Measurements from ENCODE around the gene FAM50A. TPM values are rescaled to one million over a fixed set of nuclear protein-coding genes. Genes with fewer than 3 reads are reported as not detected.
A peak's percentile ranks its signal among the peaks of the same experiment; 100 is the strongest.

FAM50A gene
- total RNA-seq, 1 donor from 2014 or later, result 92.2 TPM

DNA sequence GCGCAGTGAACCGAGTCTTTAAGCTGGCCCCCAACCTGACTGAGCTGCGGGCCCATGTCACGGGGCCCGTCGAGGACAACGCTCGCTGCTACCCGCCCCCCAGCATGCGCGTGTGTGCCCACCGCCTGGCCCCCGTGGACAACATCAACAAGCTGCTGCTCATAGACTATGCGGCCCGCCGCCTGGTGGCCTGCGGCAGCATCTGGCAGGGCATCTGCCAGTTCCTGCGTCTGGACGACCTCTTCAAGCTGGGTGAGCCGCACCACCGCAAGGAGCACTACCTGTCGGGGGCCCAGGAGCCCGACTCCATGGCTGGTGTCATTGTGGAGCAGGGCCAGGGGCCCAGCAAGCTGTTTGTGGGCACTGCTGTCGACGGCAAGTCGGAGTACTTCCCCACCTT lies 16.4 kb downstream of the FAM50A start:
- TF ChIP-seq, protein P1, sequence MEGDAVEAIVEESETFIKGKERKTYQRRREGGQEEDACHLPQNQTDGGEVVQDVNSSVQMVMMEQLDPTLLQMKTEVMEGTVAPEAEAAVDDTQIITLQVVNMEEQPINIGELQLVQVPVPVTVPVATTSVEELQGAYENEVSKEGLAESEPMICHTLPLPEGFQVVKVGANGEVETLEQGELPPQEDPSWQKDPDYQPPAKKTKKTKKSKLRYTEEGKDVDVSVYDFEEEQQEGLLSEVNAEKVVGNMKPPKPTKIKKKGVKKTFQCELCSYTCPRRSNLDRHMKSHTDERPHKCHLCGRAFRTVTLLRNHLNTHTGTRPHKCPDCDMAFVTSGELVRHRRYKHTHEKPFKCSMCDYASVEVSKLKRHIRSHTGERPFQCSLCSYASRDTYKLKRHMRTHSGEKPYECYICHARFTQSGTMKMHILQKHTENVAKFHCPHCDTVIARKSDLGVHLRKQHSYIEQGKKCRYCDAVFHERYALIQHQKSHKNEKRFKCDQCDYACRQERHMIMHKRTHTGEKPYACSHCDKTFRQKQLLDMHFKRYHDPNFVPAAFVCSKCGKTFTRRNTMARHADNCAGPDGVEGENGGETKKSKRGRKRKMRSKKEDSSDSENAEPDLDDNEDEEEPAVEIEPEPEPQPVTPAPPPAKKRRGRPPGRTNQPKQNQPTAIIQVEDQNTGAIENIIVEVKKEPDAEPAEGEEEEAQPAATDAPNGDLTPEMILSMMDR (IDR thresholded peaks at IDR 0.05), result no peak
- DNase-seq (ENCODE audit: extremely low spot score, unreplicated experiment), result no peak
- H3K27ac Mint-ChIP-seq (ENCODE audit: unreplicated experiment), result no peak overlapping the region
- no peaks in the 10 kb centered on the region for H3K27me3 Mint-ChIP-seq (ENCODE audit: unreplicated experiment)
- H3K4me1 Mint-ChIP-seq (ENCODE audit: unreplicated experiment), result peaks cover 14% of the 10 kb centered on the region
- peaks cover 10% of the 10 kb centered on the region for H3K36me3 Mint-ChIP-seq (ENCODE audit: unreplicated experiment)
- peak overlapping the region; percentile 83 for H3K4me3 Mint-ChIP-seq (ENCODE audit: unreplicated experiment)
- no peaks in the 10 kb centered on the region for H3K9me3 Mint-ChIP-seq (ENCODE audit: unreplicated experiment)

DNA sequence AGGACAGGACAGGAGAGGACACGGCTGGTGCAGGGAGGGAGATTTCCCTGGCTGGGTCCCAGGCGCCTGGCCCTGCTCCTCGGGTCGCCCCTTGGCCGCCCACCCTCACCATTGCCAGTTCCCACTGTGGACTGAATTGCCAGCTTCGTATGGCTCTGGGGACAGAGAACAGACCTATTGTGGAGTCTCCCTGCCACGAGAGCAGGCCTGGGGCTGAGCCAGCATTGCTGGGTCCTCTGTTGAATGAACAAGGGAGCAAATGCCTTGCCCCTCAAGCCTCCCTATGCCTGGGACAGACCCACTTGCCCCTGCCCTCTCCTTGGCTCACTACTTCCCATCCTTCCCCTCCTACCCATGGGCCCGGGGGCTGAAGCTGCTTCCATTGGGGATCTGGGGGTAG lies 18.5 kb downstream of the FAM50A start:
- peaks cover 10% of the 10 kb centered on the region for H3K36me3 Mint-ChIP-seq (ENCODE audit: unreplicated experiment)
- no peak overlapping the region for H3K4me3 Mint-ChIP-seq (ENCODE audit: unreplicated experiment)
- DNase-seq (ENCODE audit: extremely low spot score, unreplicated experiment), result no peak
- peaks cover 12% of the 10 kb centered on the region for H3K4me1 Mint-ChIP-seq (ENCODE audit: unreplicated experiment)
- no peak overlapping the region for H3K27ac Mint-ChIP-seq (ENCODE audit: unreplicated experiment)
- H3K9me3 Mint-ChIP-seq (ENCODE audit: unreplicated experiment), result no peaks in the 10 kb centered on the region
- TF ChIP-seq, protein P1 (IDR thresholded peaks at IDR 0.05), result no peak
- H3K27me3 Mint-ChIP-seq (ENCODE audit: unreplicated experiment), result no peaks in the 10 kb centered on the region

DNA sequence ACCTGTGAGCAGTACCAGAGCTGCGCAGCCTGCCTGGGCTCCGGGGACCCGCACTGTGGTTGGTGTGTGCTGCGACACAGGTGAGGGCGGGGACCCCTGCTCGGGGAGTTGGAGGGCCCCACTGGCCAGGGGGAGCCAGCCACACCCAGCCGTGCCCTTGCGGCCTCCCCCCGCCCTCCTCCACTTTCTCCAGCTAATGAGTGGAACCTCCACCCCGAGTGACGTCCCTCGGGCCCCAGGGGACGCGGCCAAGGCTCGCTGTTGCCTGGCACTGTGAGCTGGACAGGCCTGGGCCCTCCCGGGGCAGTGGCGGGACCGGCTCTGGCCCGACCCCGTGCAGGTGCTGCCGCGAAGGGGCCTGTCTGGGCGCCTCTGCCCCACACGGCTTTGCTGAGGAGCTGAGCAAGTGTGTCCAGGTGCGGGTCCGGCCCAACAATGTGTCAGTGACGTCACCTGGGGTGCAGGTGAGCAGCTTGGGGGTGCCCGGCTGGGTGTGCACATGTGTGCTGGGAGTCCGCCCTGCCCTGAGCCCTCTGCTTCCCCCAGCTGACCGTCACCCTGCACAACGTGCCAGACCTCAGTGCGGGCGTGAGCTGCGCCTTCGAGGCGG lies 19.8 kb downstream of the FAM50A start:
- DNase-seq (ENCODE audit: extremely low spot score, unreplicated experiment), result no peak
- no peak overlapping the region for H3K27ac Mint-ChIP-seq (ENCODE audit: unreplicated experiment)
- no peaks in the 10 kb centered on the region for H3K27me3 Mint-ChIP-seq (ENCODE audit: unreplicated experiment)
- no peak overlapping the region for H3K4me3 Mint-ChIP-seq (ENCODE audit: unreplicated experiment)
- peaks cover 11% of the 10 kb centered on the region for H3K4me1 Mint-ChIP-seq (ENCODE audit: unreplicated experiment)
- TF ChIP-seq, protein P1 (IDR thresholded peaks at IDR 0.05), result no peak
- H3K9me3 Mint-ChIP-seq (ENCODE audit: unreplicated experiment), result no peaks in the 10 kb centered on the region
- H3K36me3 Mint-ChIP-seq (ENCODE audit: unreplicated experiment), result peaks cover 9% of the 10 kb centered on the region

DNA sequence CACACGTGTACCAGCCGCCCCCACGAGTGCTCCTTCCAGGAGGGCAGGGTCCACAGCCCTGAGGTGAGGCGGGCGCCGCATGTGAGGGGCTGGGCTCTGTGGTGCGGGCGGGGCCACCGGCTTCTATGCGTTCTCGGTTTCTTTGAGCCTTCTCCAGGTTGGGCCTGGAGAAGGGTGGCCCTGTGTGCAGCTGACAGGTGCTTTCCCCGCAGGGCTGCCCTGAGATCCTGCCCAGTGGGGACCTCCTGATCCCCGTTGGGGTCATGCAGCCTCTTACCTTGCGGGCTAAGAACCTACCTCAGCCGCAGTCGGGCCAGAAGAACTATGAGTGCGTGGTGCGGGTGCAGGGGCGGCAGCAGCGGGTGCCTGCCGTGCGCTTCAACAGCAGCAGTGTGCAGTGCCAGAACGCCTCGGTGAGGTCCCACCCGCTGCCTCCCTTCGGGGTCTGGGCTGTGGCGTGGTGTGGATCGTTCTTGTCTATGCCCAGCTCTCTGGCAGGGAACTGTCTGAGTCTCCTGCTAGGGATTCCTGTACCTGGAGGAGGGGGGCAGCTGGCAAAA lies 20.9 kb downstream of the FAM50A start:
- Mint-ChIP-seq H3K27ac (ENCODE audit: unreplicated experiment) (no peak overlapping the region), H3K27me3 (ENCODE audit: unreplicated experiment) (no peaks in the 10 kb centered on the region), H3K9me3 (ENCODE audit: unreplicated experiment) (no peaks in the 10 kb centered on the region)

DNA sequence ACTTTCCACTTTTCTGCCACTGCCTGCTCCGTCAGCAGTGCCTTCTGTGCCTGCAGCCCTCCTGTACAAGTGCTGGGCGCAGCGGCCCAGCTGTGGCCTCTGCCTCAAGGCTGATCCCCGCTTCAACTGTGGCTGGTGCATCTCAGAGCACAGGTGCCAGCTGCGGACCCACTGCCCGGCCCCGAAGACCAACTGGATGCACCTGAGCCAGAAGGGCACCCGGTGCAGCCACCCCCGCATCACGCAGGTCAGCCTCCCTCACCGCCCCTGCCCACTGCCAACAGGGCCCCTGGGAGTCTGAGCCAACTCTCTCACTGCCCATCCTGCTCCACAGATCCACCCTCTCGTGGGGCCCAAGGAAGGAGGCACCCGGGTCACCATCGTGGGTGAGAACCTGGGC lies 21.7 kb downstream of the FAM50A start:
- Mint-ChIP-seq H3K36me3 (ENCODE audit: unreplicated experiment) (peaks cover 16% of the 10 kb centered on the region), H3K4me1 (ENCODE audit: unreplicated experiment) (peaks cover 2% of the 10 kb centered on the region), H3K27ac (ENCODE audit: unreplicated experiment) (no peak overlapping the region), H3K9me3 (ENCODE audit: unreplicated experiment) (no peaks in the 10 kb centered on the region), H3K27me3 (ENCODE audit: unreplicated experiment) (no peaks in the 10 kb centered on the region), H3K4me3 (ENCODE audit: unreplicated experiment) (no peak overlapping the region)
- no peak for DNase-seq (ENCODE audit: extremely low spot score, unreplicated experiment)
- TF ChIP-seq, protein P1 (IDR thresholded peaks at IDR 0.05), result no peak

More for the DNA sequence above, 20.9 kb downstream of the FAM50A start:
- no peak for DNase-seq (ENCODE audit: extremely low spot score, unreplicated experiment)
- Mint-ChIP-seq H3K4me1 (ENCODE audit: unreplicated experiment) (peaks cover 8% of the 10 kb centered on the region), H3K36me3 (ENCODE audit: unreplicated experiment) (peaks cover 12% of the 10 kb centered on the region), H3K4me3 (ENCODE audit: unreplicated experiment) (no peak overlapping the region)
- TF ChIP-seq, protein P1 (IDR thresholded peaks at IDR 0.05), result no peak

Measured in osteocyte (in vitro differentiated cells).